Ascending aorta (tissue), 2 donors: Measurements from ENCODE around the gene MOGAT3. TPM values are rescaled to one million over a fixed set of nuclear protein-coding genes. Genes with fewer than 3 reads are reported as not detected.

Experiments
- DNase-seq, 2 donors: peaks; one replicate each; pipeline ENCODE4 v3.0.0-alpha.2; 2019; ENCODE audit warnings: low spot score in 2 of 2
- H3K27ac ChIP-seq, 2 donors: fragments of 200-600 bp; sonication (generic); one replicate each; pipeline ENCODE4 v1.5.1; 2016 to 2017; ENCODE audit warnings: mild to moderate bottlenecking in 1 of 2
- H3K27me3 ChIP-seq: fragments of 200-600 bp; sonication (generic); one replicate; pipeline ENCODE4 v1.5.1; 2017
- H3K36me3 ChIP-seq, 2 donors: fragments of 200-600 bp; sonication (generic); one replicate each; pipeline ENCODE4 v1.5.1; 2016
- H3K4me1 ChIP-seq, 2 donors: fragments of 200-600 bp; sonication (generic); one replicate each; pipeline ENCODE4 v1.5.1; 2016 to 2017; ENCODE audit warnings: mild to moderate bottlenecking in 1 of 2
- H3K4me3 ChIP-seq, 2 donors: fragments of 200-600 bp; sonication (generic); one replicate each; pipeline ENCODE4 v1.5.1; 2016 to 2017; ENCODE audit warnings: mild to moderate bottlenecking in 1 of 2
- H3K9me3 ChIP-seq, 2 donors: fragments of 200-600 bp; sonication (generic); one replicate each; pipeline ENCODE4 v1.5.1; 2016
- CTCF ChIP-seq, 3 experiments: fragments of 200-600 bp in 2 of 3; fragments of 450-650 bp in 1 of 3; sonication (generic) in 2 of 3; IDR thresholded peaks; one replicate each; pipeline ENCODE4 v1.5.1; 2016 to 2019; ENCODE audit warnings: antibody characterized with exemption in 3 of 3, mild to moderate bottlenecking in 1 of 3, moderate library complexity in 1 of 3
- intact Hi-C: fragments of 100-400 bp; cut with DNase I; formaldehyde crosslinking; loops from one replicate; pipeline ENCODE4 v1.15.1; 2023
- total RNA-seq: library from RNA; depleted of rRNA; stranded (reverse); fragments of >200 nt; gene quantifications from one replicate; pipeline ENCODE4 v1.1.0, GENCODE V29; 2016

MOGAT3 gene
- total RNA-seq: not detected

GRCh38 chr7:101200862-101201599, at the start of gene MOGAT3:
Gene MOGAT3 (minus strand): TSS chr7:101201036. CDS start chr7:101200854, 182 bp downstream.
- DNase-seq: no peak
- Histone ChIP-seq H3K27me3 (peaks cover 8% of the 10 kb centered on the region), H3K9me3 (no peaks in the 10 kb centered on the region), H3K4me1 (peaks cover 2 to 5% of the 10 kb centered on the region in 2 donors), H3K27ac (no peak within 1 kb of the TSS), H3K4me3 (peak within 1 kb of the TSS in 1 of 2 donors; percentile 10), H3K36me3 (no peaks in the 10 kb centered on the region)
- TF ChIP-seq CTCF (IDR thresholded peaks at IDR 0.05): no peak
- intact Hi-C loops: no loop called here

- Histone ChIP-seq H3K27me3 (no peaks in the 10 kb centered on the region), H3K4me3 (no peak overlapping the region), H3K27ac (no peak overlapping the region), H3K4me1 (peaks cover 8 to 17% of the 10 kb centered on the region in 2 donors), H3K9me3 (no peaks in the 10 kb centered on the region), H3K36me3 (peaks cover 2 to 4% of the 10 kb centered on the region in 2 donors)
- intact Hi-C loops: no loop called here
- TF ChIP-seq CTCF (IDR thresholded peaks at IDR 0.05): no peak
- DNase-seq: no peak
Measured at GRCh38 chr7:101250324-101250723, 49.5 kb upstream of the MOGAT3 start.

DNA sequence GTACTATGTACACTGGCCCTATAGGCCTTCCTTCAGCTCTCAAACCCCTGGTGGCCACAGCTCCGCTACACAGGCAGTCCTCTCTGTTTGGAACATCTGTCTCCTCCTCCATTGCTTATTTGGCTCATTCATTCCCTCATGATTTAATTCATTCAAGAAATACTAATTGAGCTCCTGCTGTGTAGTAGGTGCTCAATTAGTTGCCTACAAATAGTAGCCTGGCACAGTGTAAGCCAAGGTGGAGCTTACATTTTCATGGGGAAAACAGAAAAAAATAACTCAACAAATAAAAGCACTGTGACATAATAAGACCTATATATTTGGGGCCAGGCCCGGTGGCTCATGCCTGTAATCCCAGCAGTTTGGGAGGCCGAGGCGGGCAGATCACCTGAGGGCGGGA, 47.4 kb upstream of the MOGAT3 start:
- no peaks in the 10 kb centered on the region for H3K9me3 ChIP-seq
- no peaks in the 10 kb centered on the region for H3K27me3 ChIP-seq
- no peak for DNase-seq
- H3K4me3 ChIP-seq: no peak overlapping the region
- no peak for TF ChIP-seq CTCF (IDR thresholded peaks at IDR 0.05)
- intact Hi-C loops: loop anchor here (10.0 kb wide), 4 partner anchors 363 to 1333 kb away; partner anchors contain the start of genes POP7, PPP1R35, TRIM4 and UFSP1
- peaks cover 8 to 23% of the 10 kb centered on the region in 2 donors for H3K4me1 ChIP-seq
- peaks cover 2 to 4% of the 10 kb centered on the region in 2 donors for H3K36me3 ChIP-seq
- no peak overlapping the region for H3K27ac ChIP-seq

GRCh38 chr7:101245147-101245668, 44.4 kb upstream of the MOGAT3 start:
- intact Hi-C loops: loop anchor here (10.0 kb wide), 4 partner anchors 360 to 1330 kb away; partner anchors contain the start of genes POP7, PPP1R35, TRIM4 and UFSP1
- no peak for DNase-seq
- Histone ChIP-seq H3K4me1 (peaks cover 0 to 14% of the 10 kb centered on the region in 2 donors), H3K9me3 (no peaks in the 10 kb centered on the region), H3K36me3 (peaks cover 10 to 12% of the 10 kb centered on the region in 2 donors), H3K27me3 (no peaks in the 10 kb centered on the region), H3K4me3 (peak overlapping the region; percentile 77 to 94), H3K27ac (peak overlapping the region; percentile 95 to 97)
- TF ChIP-seq CTCF (IDR thresholded peaks at IDR 0.05): no peak

- TF ChIP-seq CTCF (IDR thresholded peaks at IDR 0.05): peak; percentile 92 to 95 (median 95)
- H3K36me3 ChIP-seq: peaks cover 14 to 18% of the 10 kb centered on the region in 2 donors
- H3K27ac ChIP-seq: peak within 1 kb of the TSS; percentile 95 to 97
- intact Hi-C loops: loop anchor here (1.0 to 10.0 kb wide), 7 partner anchors 8 to 1330 kb away; partner anchors contain the start of genes POP7, PPP1R35, TRIM4 and UFSP1
- H3K4me3 ChIP-seq: peak within 1 kb of the TSS; percentile 77 to 94
- H3K9me3 ChIP-seq: no peaks in the 10 kb centered on the region
- H3K27me3 ChIP-seq: no peaks in the 10 kb centered on the region
- DNase-seq: peak; percentile 76 to 95
- peaks cover 0 to 14% of the 10 kb centered on the region in 2 donors for H3K4me1 ChIP-seq
Measured at GRCh38 chr7:101244375-101245146, 43.7 kb upstream of the MOGAT3 start, which contains the start of gene FIS1. Gene FIS1 (minus strand): TSS chr7:101245081. CDS start chr7:101245004, 77 bp downstream.
